Upper lobe of left lung (tissue), 6 donors: ENCODE data around the gene ADCY7. TPM values are rescaled to one million over a fixed set of nuclear protein-coding genes. Genes with fewer than 3 reads are reported as not detected.

Experiments
- ATAC-seq, 2 donors: fragments of 200-7000 bp; cut with Tn5 transposase; one replicate each; pipeline ENCODE4 v1.9.1; 2022; ENCODE audit warnings: mild to moderate bottlenecking in 2 of 2, moderate library complexity in 2 of 2; ENCODE audit not compliant: low FRiP score in 2 of 2
- DNase-seq, 2 donors: peaks; one replicate each; pipeline ENCODE4 v3.0.0-alpha.2; 2019 to 2020
- H3K27ac ChIP-seq, 4 donors: fragments of 200-600 bp; sonication (generic); one replicate each; pipeline ENCODE4 v1.5.1; 2016 to 2019
- H3K27me3 ChIP-seq, 4 donors: fragments of 200-600 bp; sonication (generic); one replicate each; pipeline ENCODE4 v1.5.1; 2017 to 2019
- H3K36me3 ChIP-seq, 4 donors: fragments of 200-600 bp; sonication (generic); one replicate each; pipeline ENCODE4 v1.5.1; 2016 to 2019
- H3K4me1 ChIP-seq, 4 donors: fragments of 200-600 bp; sonication (generic); one replicate each; pipeline ENCODE4 v1.5.1; 2018 to 2019
- H3K4me3 ChIP-seq, 4 donors: fragments of 200-600 bp; sonication (generic); one replicate each; pipeline ENCODE4 v1.5.1; 2017 to 2019; ENCODE audit warnings: mild to moderate bottlenecking in 2 of 4, moderate library complexity in 1 of 4
- H3K9me3 ChIP-seq, 4 donors: fragments of 200-600 bp; sonication (generic); one replicate each; pipeline ENCODE4 v1.5.1; 2018 to 2019
- EP300 ChIP-seq, 4 donors: sonication (generic); formaldehyde crosslinking; IDR thresholded peaks; one replicate each; pipeline ENCODE4 v1.5.1; 2017; ENCODE audit warnings: antibody characterized with exemption in 4 of 4, control low read depth in 2 of 4
- POLR2A ChIP-seq, 4 donors: fragments of 450-650 bp; IDR thresholded peaks; one replicate each; pipeline ENCODE4 v1.5.1; 2016 to 2017; ENCODE audit warnings: antibody characterized with exemption in 4 of 4, mild to moderate bottlenecking in 2 of 4
- POLR2AphosphoS5 ChIP-seq, 2 donors: sonication (generic); formaldehyde crosslinking; IDR thresholded peaks; one replicate each; pipeline ENCODE4 v1.5.1; 2017; ENCODE audit warnings: antibody characterized with exemption in 2 of 2
- WGBS, 2 donors: methylation state at CpG; one replicate each; pipeline ENCODE4 v1.1.5; 2017 to 2018; 5-methylcytosine and 5-hydroxymethylcytosine counted together
- total RNA-seq, 6 donors: library from RNA; depleted of rRNA in 4 of 6; stranded (reverse); fragments of >200 nt in 4 of 6; gene quantifications; one replicate each; pipeline versions ENCODE4 v1.1.0 to v1.2.1, GENCODE V29; 2016 to 2021
- TF ChIP-seq, protein P1 (sequence below), 6 experiments: fragments of 450-650 bp in 4 of 6; fragments of 200-600 bp in 2 of 6; sonication (generic) in 2 of 6; IDR thresholded peaks; one replicate each; pipeline ENCODE4 v1.5.1; 2016 to 2019; ENCODE audit warnings: antibody characterized with exemption in 6 of 6
- donor health status: DM: no; HTN: no; CAD: no; lungs with moderate emphysema.
- donor health status: DM: no; HTN: yes; CAD: no; lungs with severe emphysema.

ADCY7 gene
- total RNA-seq, 6 donors from 2014 or later: 46.9 to 177 (median 101) TPM

- no peaks in the 10 kb centered on the region for H3K9me3 ChIP-seq
- H3K27ac ChIP-seq: peak overlapping the region in 3 of 4 donors; percentile 74 to 86 (median 81)
- WGBS, 2 donors: 9 to 43% methylated on average over 3 of the region's 3 CpGs
- H3K27me3 ChIP-seq: no peaks in the 10 kb centered on the region
- H3K36me3 ChIP-seq: no peaks in the 10 kb centered on the region
- TF ChIP-seq EP300 (IDR thresholded peaks at IDR 0.05) (no peak), POLR2AphosphoS5 (IDR thresholded peaks at IDR 0.05) (no peak), POLR2A (IDR thresholded peaks at IDR 0.05) (no peak)
- ATAC-seq (peak in 1 of 2 donors; percentile 27), DNase-seq (no peak)
- peaks cover 17 to 67% (median 41%) of the 10 kb centered on the region in 4 donors for H3K4me1 ChIP-seq
- peak overlapping the region in 3 of 4 donors; percentile 37 to 55 (median 43) for H3K4me3 ChIP-seq
Observed at GRCh38 chr16:50267651-50268050, 1.3 kb downstream of the ADCY7 start.

DNA sequence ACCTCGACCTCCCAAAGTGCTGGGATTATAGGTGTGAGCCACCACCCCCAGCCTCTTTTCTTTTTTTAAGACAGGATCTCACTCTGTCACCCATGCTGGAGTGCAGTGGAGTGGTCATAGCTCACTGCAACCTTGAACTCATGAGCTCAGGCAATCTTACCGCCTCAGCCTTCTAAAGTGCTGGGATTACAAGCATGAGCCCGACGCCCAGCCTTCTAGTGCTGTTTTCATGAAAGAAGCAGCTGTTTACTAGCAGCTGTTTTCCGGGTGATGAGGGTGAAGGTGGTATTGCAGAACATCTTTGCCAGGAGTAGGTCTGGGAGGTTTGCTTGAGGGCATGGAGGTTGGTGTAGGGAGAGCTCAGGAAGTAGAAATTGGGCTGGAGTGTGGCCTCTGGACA, 2.0 kb downstream of the ADCY7 start:
- peak overlapping the region in 1 of 4 donors; percentile 55 for H3K4me3 ChIP-seq
- 80 to 85% methylated on average over 5 of the region's 5 CpGs for WGBS, 2 donors
- ATAC-seq: no peak
- DNase-seq: no peak
- TF ChIP-seq POLR2AphosphoS5 (IDR thresholded peaks at IDR 0.05) (no peak), POLR2A (IDR thresholded peaks at IDR 0.05) (no peak), EP300 (IDR thresholded peaks at IDR 0.05) (no peak)
- TF ChIP-seq, protein P1, sequence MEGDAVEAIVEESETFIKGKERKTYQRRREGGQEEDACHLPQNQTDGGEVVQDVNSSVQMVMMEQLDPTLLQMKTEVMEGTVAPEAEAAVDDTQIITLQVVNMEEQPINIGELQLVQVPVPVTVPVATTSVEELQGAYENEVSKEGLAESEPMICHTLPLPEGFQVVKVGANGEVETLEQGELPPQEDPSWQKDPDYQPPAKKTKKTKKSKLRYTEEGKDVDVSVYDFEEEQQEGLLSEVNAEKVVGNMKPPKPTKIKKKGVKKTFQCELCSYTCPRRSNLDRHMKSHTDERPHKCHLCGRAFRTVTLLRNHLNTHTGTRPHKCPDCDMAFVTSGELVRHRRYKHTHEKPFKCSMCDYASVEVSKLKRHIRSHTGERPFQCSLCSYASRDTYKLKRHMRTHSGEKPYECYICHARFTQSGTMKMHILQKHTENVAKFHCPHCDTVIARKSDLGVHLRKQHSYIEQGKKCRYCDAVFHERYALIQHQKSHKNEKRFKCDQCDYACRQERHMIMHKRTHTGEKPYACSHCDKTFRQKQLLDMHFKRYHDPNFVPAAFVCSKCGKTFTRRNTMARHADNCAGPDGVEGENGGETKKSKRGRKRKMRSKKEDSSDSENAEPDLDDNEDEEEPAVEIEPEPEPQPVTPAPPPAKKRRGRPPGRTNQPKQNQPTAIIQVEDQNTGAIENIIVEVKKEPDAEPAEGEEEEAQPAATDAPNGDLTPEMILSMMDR (IDR thresholded peaks at IDR 0.05): no peak
- no peaks in the 10 kb centered on the region for H3K36me3 ChIP-seq
- peaks cover 17 to 74% (median 47%) of the 10 kb centered on the region in 4 donors for H3K4me1 ChIP-seq
- H3K27me3 ChIP-seq: no peaks in the 10 kb centered on the region
- H3K27ac ChIP-seq: peak overlapping the region in 1 of 4 donors; percentile 81
- no peaks in the 10 kb centered on the region for H3K9me3 ChIP-seq

- TF ChIP-seq EP300 (IDR thresholded peaks at IDR 0.05) (no peak), POLR2A (IDR thresholded peaks at IDR 0.05) (no peak), POLR2AphosphoS5 (IDR thresholded peaks at IDR 0.05) (no peak)
- TF ChIP-seq, protein P1 (IDR thresholded peaks at IDR 0.05): no peak
- no peaks in the 10 kb centered on the region for H3K9me3 ChIP-seq
- no peaks in the 10 kb centered on the region for H3K36me3 ChIP-seq
- H3K4me1 ChIP-seq: peaks cover 17 to 83% (median 49%) of the 10 kb centered on the region in 4 donors
- no peak overlapping the region for H3K4me3 ChIP-seq
- H3K27ac ChIP-seq: peak overlapping the region in 1 of 4 donors; percentile 11
- no peak for DNase-seq
- WGBS, 2 donors: 92 to 95% methylated on average over 9 to 13 of the region's 13 CpGs
- ATAC-seq: no peak
- H3K27me3 ChIP-seq: no peaks in the 10 kb centered on the region
Observed at GRCh38 chr16:50269061-50269705, 2.8 kb downstream of the ADCY7 start.

DNA sequence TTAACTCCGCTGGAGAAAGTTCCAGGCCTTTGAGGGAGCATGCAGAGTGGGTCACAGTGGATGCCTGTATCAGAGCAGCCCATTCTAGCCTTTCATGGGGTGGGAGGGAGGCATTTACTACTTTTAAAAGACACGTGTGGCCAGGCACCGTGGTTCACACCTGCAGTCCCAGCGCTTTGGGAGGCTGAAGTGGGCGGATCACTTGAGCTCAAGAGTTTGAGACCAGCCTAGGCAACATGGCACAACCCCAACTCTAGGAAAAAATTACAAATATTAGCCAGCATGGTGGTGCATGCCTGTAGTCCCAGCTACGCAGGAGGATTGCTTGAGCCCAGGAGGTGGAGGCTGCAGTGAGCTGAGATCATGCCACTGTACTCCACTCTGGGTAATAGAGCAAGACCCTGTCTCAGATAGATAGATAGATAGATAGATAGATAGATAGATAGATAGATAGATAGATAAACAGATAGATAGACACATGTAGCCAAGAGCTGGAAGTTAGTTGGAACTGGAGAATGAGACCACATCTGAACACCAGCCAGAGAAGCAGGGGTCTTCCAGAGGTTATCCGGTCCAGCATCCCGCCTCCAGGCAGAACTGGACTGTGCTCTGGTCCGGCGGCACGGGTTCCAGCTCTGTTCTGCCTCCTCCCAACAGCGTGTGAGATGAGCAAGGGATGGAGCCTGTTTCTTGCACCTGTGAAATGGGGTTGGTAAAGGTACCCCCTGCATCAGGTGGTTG, 3.6 kb downstream of the ADCY7 start:
- Histone ChIP-seq H3K9me3 (no peaks in the 10 kb centered on the region), H3K4me3 (no peak overlapping the region), H3K4me1 (peaks cover 17 to 86% (median 52%) of the 10 kb centered on the region in 4 donors), H3K27ac (no peak overlapping the region), H3K36me3 (no peaks in the 10 kb centered on the region), H3K27me3 (no peaks in the 10 kb centered on the region)
- no peak for DNase-seq
- no peak for ATAC-seq
- 84 to 87% methylated on average over 12 of the region's 12 CpGs for WGBS, 2 donors
- TF ChIP-seq POLR2A (IDR thresholded peaks at IDR 0.05): no peak
- no peak for TF ChIP-seq EP300 (IDR thresholded peaks at IDR 0.05)
- TF ChIP-seq POLR2AphosphoS5 (IDR thresholded peaks at IDR 0.05): no peak
- TF ChIP-seq, protein P1 (IDR thresholded peaks at IDR 0.05): no peak

DNA sequence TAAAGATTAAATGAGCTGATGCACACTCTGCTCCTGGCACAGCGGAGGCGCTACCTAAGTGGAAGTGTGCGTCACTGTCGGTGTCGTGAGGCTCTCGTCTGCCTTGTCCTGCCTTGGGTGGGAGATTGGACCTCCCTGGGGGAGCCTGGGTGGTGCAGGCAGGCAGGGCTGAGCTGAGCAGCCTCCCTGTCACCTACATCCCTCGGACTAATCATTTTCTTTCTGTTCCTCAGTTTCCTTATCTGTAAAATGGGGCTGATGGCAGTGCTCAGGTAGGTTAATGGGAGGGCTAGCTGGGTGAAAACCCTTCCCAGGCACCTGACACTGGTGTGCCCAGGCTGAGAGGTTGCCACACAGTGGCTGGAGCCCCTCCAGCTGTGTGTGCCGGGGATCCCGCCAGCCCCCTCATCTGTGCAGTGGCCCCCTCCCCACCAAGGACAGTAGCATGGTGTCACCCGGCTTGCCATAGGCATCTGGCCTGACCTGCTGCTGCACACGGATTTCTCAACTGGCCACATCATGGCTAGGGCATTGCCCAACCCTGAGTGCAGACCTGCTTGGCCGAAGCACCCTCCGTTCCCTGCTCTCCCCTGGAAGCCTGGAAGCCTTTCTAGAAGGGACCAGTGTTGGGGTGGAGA, 4.3 kb downstream of the ADCY7 start:
- Histone ChIP-seq H3K4me1 (peaks cover 13 to 88% (median 53%) of the 10 kb centered on the region in 4 donors), H3K4me3 (no peak overlapping the region), H3K9me3 (no peaks in the 10 kb centered on the region), H3K36me3 (no peaks in the 10 kb centered on the region), H3K27me3 (no peaks in the 10 kb centered on the region), H3K27ac (peak overlapping the region in 1 of 4 donors; percentile 65)
- ATAC-seq: no peak
- peak in 1 of 2 donors; percentile 71 for DNase-seq
- WGBS, 2 donors: 85 to 89% methylated on average over 8 to 13 of the region's 13 CpGs
- TF ChIP-seq POLR2A (IDR thresholded peaks at IDR 0.05) (no peak), POLR2AphosphoS5 (IDR thresholded peaks at IDR 0.05) (no peak), EP300 (IDR thresholded peaks at IDR 0.05) (no peak)
- TF ChIP-seq, protein P1 (IDR thresholded peaks at IDR 0.05): no peak
